ENCODE results near the gene KLHL29. TPM values are rescaled to one million over a fixed set of nuclear protein-coding genes. Genes with fewer than 3 reads are reported as not detected.

KLHL29 gene
- total RNA-seq, 2 experiments from 2014 or later, result 2.5 to 2.7 TPM

GRCh38 chr2:23668756-23669304, 283.9 kb downstream of the KLHL29 start:
- DNase-seq, result no peak
- Mint-ChIP-seq H3K27me3 (peaks cover 2% of the 10 kb centered on the region), H3K4me3 (no peak overlapping the region), H3K9me3 (no peaks in the 10 kb centered on the region), H3K36me3 (ENCODE audit: low read depth) (no peaks in the 10 kb centered on the region), H3K4me1 (ENCODE audit: low read depth) (no peaks in the 10 kb centered on the region), H3K27ac (no peak overlapping the region)
- peaks cover 0 to 7% of the 10 kb centered on the region in 2 experiments for H3K9me3 ChIP-seq (ENCODE audit: control insufficient read depth in 1 of 2, insufficient read depth in 1 of 2, low read length in 2 of 2)
- ATAC-seq (ENCODE audit: poor library complexity), result no peak
- TF ChIP-seq CTCF (IDR thresholded peaks at IDR 0.05), result no peak
- ChIA-PET CTCF (no interaction called here), POLR2A (no interaction called here)
- intact Hi-C loops (cut with DNase I, micrococcal nuclease), result no loop called here
- no peak overlapping the region for H3K4me3 ChIP-seq (ENCODE audit: low read length)
- no peaks in the 10 kb centered on the region for H3K4me1 ChIP-seq (ENCODE audit: insufficient read depth, low read length)
- no peaks in the 10 kb centered on the region for H3K27me3 ChIP-seq (ENCODE audit: control insufficient read depth in 1 of 2, insufficient read depth in 2 of 2, low read length in 2 of 2)
- H3K36me3 ChIP-seq (ENCODE audit: insufficient read depth, low read length), result no peaks in the 10 kb centered on the region
- H3K27ac ChIP-seq (ENCODE audit: low read depth in 1 of 2, low read length in 2 of 2), result no peak overlapping the region

- no peak overlapping the region for H3K27ac Mint-ChIP-seq
- CTCF ChIA-PET, result no interaction called here
Measured at GRCh38 chr2:23669413-23670244, 284.6 kb downstream of the KLHL29 start.

GRCh38 chr2:23670245-23670592, 285.2 kb downstream of the KLHL29 start:
- no peak for TF ChIP-seq CTCF (IDR thresholded peaks at IDR 0.05)
- Mint-ChIP-seq H3K27me3 (peaks cover 4% of the 10 kb centered on the region), H3K9me3 (no peaks in the 10 kb centered on the region), H3K27ac (no peak overlapping the region), H3K4me3 (no peak overlapping the region), H3K36me3 (ENCODE audit: low read depth) (no peaks in the 10 kb centered on the region), H3K4me1 (ENCODE audit: low read depth) (no peaks in the 10 kb centered on the region)
- no peak for ATAC-seq (ENCODE audit: poor library complexity)
- intact Hi-C loops (cut with DNase I, micrococcal nuclease), result no loop called here
- POLR2A ChIA-PET, result no interaction called here
- Histone ChIP-seq H3K4me3 (ENCODE audit: low read length) (no peak overlapping the region), H3K27me3 (ENCODE audit: control insufficient read depth in 1 of 2, insufficient read depth in 2 of 2, low read length in 2 of 2) (no peaks in the 10 kb centered on the region), H3K27ac (ENCODE audit: low read depth in 1 of 2, low read length in 2 of 2) (no peak overlapping the region), H3K9me3 (ENCODE audit: control insufficient read depth in 1 of 2, insufficient read depth in 1 of 2, low read length in 2 of 2) (peaks cover 0 to 18% of the 10 kb centered on the region in 2 experiments), H3K36me3 (ENCODE audit: insufficient read depth, low read length) (no peaks in the 10 kb centered on the region), H3K4me1 (ENCODE audit: insufficient read depth, low read length) (no peaks in the 10 kb centered on the region)
- DNase-seq, result no peak
- CTCF ChIA-PET, result no interaction called here

More at GRCh38 chr2:23669413-23670244, 284.6 kb downstream of the KLHL29 start:
- H3K27me3 ChIP-seq (ENCODE audit: control insufficient read depth in 1 of 2, insufficient read depth in 2 of 2, low read length in 2 of 2), result no peaks in the 10 kb centered on the region
- POLR2A ChIA-PET, result no interaction called here
- H3K27ac ChIP-seq (ENCODE audit: low read depth in 1 of 2, low read length in 2 of 2), result no peak overlapping the region
- H3K4me1 ChIP-seq (ENCODE audit: insufficient read depth, low read length), result no peaks in the 10 kb centered on the region
- no peak overlapping the region for H3K4me3 ChIP-seq (ENCODE audit: low read length)
- no peaks in the 10 kb centered on the region for H3K9me3 Mint-ChIP-seq
- H3K36me3 ChIP-seq (ENCODE audit: insufficient read depth, low read length), result no peaks in the 10 kb centered on the region
- intact Hi-C loops (cut with DNase I, micrococcal nuclease), result no loop called here
- no peak for TF ChIP-seq CTCF (IDR thresholded peaks at IDR 0.05)
- no peak overlapping the region for H3K4me3 Mint-ChIP-seq
- H3K4me1 Mint-ChIP-seq (ENCODE audit: low read depth), result no peaks in the 10 kb centered on the region
- no peaks in the 10 kb centered on the region for H3K36me3 Mint-ChIP-seq (ENCODE audit: low read depth)
- H3K27me3 Mint-ChIP-seq, result no peaks in the 10 kb centered on the region
- ATAC-seq (ENCODE audit: poor library complexity) (no peak), DNase-seq (no peak)
- H3K9me3 ChIP-seq (ENCODE audit: control insufficient read depth in 1 of 2, insufficient read depth in 1 of 2, low read length in 2 of 2), result peaks cover 0 to 12% of the 10 kb centered on the region in 2 experiments
